Natural killer cell treated with Interleukin-12 subunit alpha and Interleukin-12 subunit beta and Interleukin-15 and Interleukin-18, amount 100 ng/mL, for 72 hours (primary cell): Measurements from ENCODE around the gene PDE3B. TPM values are rescaled to one million over a fixed set of nuclear protein-coding genes. Genes with fewer than 3 reads are reported as not detected.
"Not testable (repeated sequence)": the region's sequence is repeated elsewhere in the genome, so short reads cannot be mapped to it uniquely, and the experiment has no call there.

Experiments used
- ATAC-seq, 2 donors: fragments of 150-1000 bp; cut with Tn5 transposase in 1 of 2; sonication (Bioruptor Pico), chemical (Tn5 transposase) in 1 of 2; 2 replicates each; pipeline ENCODE4 v1.10.0; 2021
- DNase-seq: peaks from one replicate; pipeline ENCODE4 v3.0.0; 2022; ENCODE audit warnings: low spot score
- H3K27ac Mint-ChIP-seq, 2 donors: 1 replicate in 1 of 2; 2 replicates in 1 of 2; pipeline ENCODE4 v1.8.0; 2022; ENCODE audit warnings: mixed read lengths in 2 of 2, mild to moderate bottlenecking in 1 of 2, moderate library complexity in 1 of 2
- H3K27me3 Mint-ChIP-seq, 2 donors: 1 replicate in 1 of 2; 2 replicates in 1 of 2; pipeline ENCODE4 v1.8.0; 2022; ENCODE audit warnings: mixed read lengths in 2 of 2
- H3K36me3 Mint-ChIP-seq: one replicate; pipeline ENCODE4 v1.8.0; 2022; ENCODE audit warnings: mixed read lengths
- H3K4me1 Mint-ChIP-seq, 2 donors: 1 replicate in 1 of 2; 2 replicates in 1 of 2; pipeline ENCODE4 v1.8.0; 2022; ENCODE audit warnings: low read depth in 2 of 2, mixed read lengths in 2 of 2, mild to moderate bottlenecking in 1 of 2
- H3K4me3 Mint-ChIP-seq: one replicate; pipeline ENCODE4 v1.8.0; 2022; ENCODE audit warnings: mixed read lengths
- H3K9me3 Mint-ChIP-seq: 2 replicates; pipeline ENCODE4 v1.8.0; 2022; ENCODE audit warnings: mixed read lengths
- total RNA-seq, 2 donors: library from RNA; stranded (reverse); gene quantifications; one replicate each; pipeline ENCODE4 v1.2.3, GENCODE V29; 2022

Gene PDE3B
- total RNA-seq, 2 donors from 2014 or later, result 17.7 to 56.8 TPM

DNA sequence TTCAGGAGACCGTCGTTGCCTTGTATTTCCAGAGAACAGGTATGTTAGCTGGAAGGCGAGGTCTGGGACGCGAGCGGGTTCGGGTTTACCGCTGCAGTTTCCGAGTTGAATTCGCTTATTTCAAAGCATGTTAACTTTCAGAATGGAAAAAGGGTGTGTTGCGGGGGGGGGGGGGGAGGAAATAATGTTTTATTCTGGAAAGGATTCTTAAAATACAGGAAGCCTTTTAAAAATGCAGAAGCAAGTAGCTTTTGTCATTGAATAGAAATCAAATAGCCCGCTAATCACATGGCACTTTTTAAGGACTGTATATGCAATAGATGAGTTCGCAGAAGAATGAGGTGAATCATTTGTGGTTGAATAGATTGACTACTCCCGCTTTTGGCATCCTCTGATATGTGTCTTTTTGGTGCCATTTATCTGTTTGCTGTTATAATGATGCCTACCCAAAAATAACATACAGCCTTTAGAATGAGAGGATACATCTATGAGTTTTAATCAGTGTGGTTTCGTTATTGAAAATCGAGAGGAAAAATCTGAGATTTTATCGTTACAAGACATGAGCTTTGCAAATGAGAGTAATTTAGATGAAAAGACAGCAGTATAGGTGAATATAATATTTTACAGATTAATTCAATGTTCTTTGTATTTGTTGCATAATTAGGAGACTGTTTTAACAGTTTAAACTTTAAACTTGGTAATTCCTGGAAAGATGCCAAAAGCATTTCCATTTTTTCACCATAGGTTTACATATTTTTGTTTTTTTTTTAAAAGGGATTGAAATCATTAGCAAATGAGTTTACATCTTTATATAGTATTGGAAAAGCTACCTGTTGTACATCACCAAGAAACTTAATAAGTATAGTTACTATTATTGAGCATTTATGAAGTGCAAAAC, 1.7 kb downstream of the PDE3B start:
- Mint-ChIP-seq H3K36me3 (peaks cover 20% of the 10 kb centered on the region), H3K4me1 (peaks cover 20 to 39% of the 10 kb centered on the region in 2 donors), H3K9me3 (no peaks in the 10 kb centered on the region), H3K4me3 (peak overlapping the region; percentile 89), H3K27me3 (peaks cover 0 to 6% of the 10 kb centered on the region in 2 donors), H3K27ac (peak overlapping the region; percentile 57 to 76)
- ATAC-seq, result peak in 1 of 2 donors; percentile 37
- no peak for DNase-seq

DNA sequence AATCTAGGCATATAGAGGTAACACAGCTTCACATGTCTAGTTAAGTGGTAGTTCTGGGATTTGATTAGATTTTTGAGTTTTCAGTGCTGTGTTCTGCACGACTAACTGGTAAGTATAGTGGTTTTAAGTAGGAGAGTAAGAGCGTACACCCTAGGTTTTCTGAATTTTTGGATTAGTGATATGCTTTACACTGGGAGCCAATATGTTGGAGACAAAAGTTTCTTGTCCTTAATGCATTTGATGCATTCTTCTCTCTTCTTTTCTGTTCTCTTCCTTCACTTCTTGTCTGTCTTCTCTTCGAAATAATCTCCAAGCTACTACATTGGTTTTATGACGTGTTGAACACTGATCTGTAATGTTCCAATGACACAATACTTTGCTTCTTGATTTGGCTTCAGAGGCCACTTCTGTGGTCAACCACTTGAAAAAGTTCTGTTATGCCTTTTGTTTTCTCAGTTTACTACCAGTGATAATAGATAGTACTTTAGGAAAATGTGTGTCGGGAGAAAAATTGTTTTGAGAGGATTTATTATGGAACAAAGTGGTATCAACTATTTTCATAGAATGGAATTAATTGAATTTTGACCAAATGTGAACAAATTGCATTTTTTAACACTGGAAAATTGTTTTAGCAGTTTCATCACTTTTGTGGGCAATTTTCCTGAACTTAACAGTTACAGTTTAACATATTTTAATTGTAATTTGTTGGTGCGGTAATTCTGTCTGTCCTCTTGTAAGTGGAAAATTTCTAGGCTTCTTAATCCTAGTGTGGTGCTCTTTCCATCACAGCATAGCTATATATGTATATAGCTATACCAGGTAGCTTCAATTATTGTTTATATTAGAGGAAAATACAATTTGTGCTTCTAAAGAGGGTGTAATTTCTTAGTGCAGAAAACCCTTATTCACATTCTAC, 2.6 kb downstream of the PDE3B start:
- peaks cover 20 to 37% of the 10 kb centered on the region in 2 donors for H3K4me1 Mint-ChIP-seq
- no peak for DNase-seq

DNA sequence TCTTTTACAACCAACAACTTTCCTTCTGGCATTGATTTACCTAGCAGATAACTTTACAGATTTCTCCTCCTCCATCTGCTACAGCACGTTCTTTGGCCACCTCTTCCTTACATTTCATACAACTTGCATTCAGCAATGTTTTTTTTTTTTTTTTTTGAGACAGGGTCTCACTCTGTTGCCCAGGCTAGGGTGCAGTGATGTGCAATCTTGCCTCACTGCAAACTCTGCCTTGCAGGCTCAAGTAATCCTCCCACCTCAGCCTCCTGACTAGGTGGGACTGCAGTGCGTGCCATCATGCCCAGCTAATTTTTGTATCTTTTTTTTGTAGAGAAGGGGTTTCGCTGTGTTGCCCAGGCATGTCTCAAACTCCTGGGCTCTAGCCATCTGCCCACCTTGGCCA, 6.5 kb downstream of the PDE3B start:
- H3K27me3 Mint-ChIP-seq, result peaks cover 0 to 11% of the 10 kb centered on the region in 2 donors
- peaks cover 23% of the 10 kb centered on the region for H3K36me3 Mint-ChIP-seq
- no peak overlapping the region for H3K4me3 Mint-ChIP-seq
- H3K27ac Mint-ChIP-seq, result no peak overlapping the region
- peaks cover 10 to 32% of the 10 kb centered on the region in 2 donors for H3K4me1 Mint-ChIP-seq
- ATAC-seq (no peak), DNase-seq (no peak)
- no peaks in the 10 kb centered on the region for H3K9me3 Mint-ChIP-seq

More for the DNA sequence above, 2.6 kb downstream of the PDE3B start:
- peaks cover 24% of the 10 kb centered on the region for H3K36me3 Mint-ChIP-seq
- H3K27ac Mint-ChIP-seq, result peak overlapping the region; percentile 57 to 76
- H3K4me3 Mint-ChIP-seq, result peak overlapping the region; percentile 89
- H3K27me3 Mint-ChIP-seq, result peaks cover 0 to 6% of the 10 kb centered on the region in 2 donors
- no peaks in the 10 kb centered on the region for H3K9me3 Mint-ChIP-seq
- ATAC-seq, result no peak

DNA sequence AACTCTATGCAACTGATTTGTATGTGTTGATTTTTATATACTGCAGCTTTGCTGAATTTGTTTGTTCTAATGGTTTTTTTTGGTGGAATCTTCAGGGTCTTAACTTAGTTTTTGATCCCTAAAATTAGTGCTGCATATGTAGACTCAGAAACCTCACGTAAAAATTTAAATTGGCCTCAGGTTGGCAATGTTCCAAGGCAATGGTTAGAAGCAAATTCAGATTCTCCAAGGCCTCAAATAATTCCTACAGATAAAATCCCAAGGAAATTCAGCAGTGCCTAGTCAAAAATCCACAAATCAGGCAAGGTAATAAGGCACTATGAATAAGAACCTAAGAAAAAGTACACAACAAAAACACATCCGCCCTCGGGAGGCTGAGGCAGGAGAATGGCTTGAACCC, 9.5 kb downstream of the PDE3B start:
- Mint-ChIP-seq H3K9me3 (no peaks in the 10 kb centered on the region), H3K27ac (no peak overlapping the region), H3K4me3 (no peak overlapping the region), H3K4me1 (peaks cover 0 to 30% of the 10 kb centered on the region in 2 donors), H3K36me3 (peaks cover 17% of the 10 kb centered on the region), H3K27me3 (peaks cover 0 to 13% of the 10 kb centered on the region in 2 donors)
- DNase-seq (no peak), ATAC-seq (no peak)

DNA sequence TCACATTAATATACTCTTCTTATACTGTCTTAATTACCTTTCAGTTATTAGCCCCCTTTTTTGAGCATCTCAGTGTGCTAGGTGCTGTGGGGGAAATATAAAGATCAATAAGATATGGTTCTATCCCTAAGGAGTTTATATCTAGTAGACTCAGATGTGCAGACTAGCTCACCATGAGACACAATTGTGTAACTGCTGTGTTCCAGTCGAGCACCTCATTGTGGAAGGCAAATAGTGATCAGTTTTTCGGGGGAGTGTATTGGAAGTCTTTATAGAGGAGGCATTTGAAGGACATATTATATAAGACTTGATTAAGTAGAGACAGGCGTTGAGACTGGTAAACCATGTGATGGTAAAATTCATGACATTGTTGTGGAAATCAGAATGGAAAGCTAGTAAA, 11.8 kb downstream of the PDE3B start:
- peaks cover 13% of the 10 kb centered on the region for H3K36me3 Mint-ChIP-seq
- H3K9me3 Mint-ChIP-seq, result no peaks in the 10 kb centered on the region
- DNase-seq (no peak), ATAC-seq (no peak)
- peaks cover 0 to 10% of the 10 kb centered on the region in 2 donors for H3K27me3 Mint-ChIP-seq
- H3K4me3 Mint-ChIP-seq, result no peak overlapping the region
- H3K4me1 Mint-ChIP-seq, result peaks cover 0 to 13% of the 10 kb centered on the region in 2 donors
- no peak overlapping the region for H3K27ac Mint-ChIP-seq

DNA sequence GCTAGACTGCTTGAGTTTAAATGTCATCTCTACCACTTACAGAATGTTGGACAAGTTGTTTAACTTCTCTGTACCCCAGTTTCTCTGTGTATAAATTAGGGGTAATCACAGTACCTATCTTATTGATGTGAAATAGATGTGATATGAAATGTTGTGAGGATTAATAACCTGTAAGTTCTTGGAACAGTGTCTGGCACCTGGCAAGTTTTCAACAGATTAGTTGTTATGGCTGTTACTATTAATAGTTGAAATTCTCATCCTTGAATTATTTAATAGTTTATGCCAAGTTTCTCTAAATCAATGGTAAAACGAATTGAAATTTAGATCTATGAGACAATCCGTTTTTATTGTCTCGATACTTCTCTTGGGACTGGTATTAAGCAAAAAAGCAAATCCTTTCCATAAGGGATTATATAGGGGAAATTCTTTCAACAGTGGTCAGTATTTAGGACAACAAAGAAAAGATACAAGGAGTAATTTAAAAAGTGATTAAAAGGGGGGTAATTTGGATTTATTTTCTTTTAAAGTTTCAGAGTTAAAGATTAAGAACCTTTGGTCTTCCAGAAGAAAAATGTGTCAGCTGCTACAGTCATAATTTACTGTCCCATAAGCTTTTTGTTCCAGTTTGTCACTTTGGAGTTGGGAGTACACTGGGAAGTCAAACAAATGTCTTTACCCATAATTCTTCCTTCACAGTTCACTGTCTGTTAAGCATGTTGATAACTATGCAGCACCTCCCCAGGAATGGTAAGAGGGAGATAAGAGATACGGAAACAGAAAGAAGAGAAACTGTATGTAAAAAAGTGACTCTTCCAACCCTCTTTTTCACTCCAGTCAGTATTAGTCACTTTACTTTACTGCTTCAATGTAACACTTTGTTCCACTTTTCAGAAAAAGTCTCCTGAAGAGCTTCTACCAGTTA, 13.2 kb downstream of the PDE3B start:
- Mint-ChIP-seq H3K9me3 (no peaks in the 10 kb centered on the region), H3K36me3 (peaks cover 17% of the 10 kb centered on the region), H3K27me3 (peaks cover 0 to 10% of the 10 kb centered on the region in 2 donors), H3K27ac (no peak overlapping the region), H3K4me3 (no peak overlapping the region), H3K4me1 (peaks cover 0 to 11% of the 10 kb centered on the region in 2 donors)
- ATAC-seq, result no peak
- no peak for DNase-seq

DNA sequence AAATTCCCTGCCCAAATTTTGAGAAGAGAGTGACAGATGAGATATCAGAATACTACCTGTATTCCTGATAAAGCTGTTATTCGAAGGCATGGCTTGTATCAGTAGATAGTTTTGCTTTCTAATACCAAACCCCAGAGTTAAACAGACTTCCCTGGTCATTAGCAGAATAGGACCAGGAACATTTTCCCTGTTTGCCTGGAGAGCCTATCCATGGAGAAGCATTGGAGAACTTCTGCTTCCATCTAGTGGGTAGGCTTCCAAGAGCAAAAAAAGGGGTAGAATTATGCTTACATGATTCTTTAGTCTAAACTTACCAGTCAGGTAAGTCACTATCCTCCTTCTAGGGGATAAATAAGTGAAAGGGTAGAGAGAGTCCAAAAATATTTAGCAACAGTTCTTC, 14.2 kb downstream of the PDE3B start:
- Mint-ChIP-seq H3K4me1 (peaks cover 0 to 5% of the 10 kb centered on the region in 2 donors), H3K4me3 (no peak overlapping the region), H3K27ac (no peak overlapping the region), H3K27me3 (peaks cover 0 to 7% of the 10 kb centered on the region in 2 donors), H3K36me3 (peaks cover 18% of the 10 kb centered on the region), H3K9me3 (no peaks in the 10 kb centered on the region)
- ATAC-seq (no peak), DNase-seq (no peak)

DNA sequence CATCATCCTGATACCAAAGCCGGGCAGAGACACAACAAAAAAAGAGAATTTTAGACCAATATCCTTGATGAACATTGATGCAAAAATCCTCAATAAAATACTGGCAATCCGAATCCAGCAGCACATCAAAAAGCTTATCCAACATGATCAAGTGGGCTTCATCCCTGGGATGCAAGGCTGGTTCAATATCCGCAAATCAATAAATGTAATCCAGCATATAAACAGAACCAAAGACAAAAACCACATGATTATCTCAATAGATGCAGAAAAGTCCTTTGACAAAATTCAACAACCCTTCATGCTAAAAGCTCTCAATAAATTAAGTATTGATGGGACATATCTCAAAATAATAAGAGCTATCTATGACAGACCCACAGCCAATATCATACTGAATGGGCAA, 21.3 kb downstream of the PDE3B start:
- H3K36me3 Mint-ChIP-seq, result peaks cover 23% of the 10 kb centered on the region
- not testable (repeated sequence) for H3K27ac Mint-ChIP-seq, DNase-seq, H3K4me3 Mint-ChIP-seq, H3K4me1 Mint-ChIP-seq, ATAC-seq, H3K27me3 Mint-ChIP-seq, H3K9me3 Mint-ChIP-seq

DNA sequence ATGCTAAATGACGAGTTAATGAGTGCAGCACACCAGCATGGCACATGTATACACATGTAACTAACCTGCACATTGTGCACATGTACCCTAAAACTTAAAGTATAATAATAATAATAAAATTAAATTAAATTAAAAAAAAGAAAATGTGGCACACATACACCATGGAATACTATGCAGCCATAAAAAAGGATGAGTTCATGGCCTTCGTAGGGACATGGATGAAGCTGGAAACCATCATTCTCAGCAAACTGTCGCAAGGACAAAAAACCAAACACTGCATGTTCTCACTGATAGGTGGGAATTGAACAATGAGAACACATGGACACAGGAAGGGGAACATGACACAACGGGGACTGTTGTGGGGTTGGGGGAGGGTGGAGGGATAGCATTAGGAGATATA, 23.7 kb downstream of the PDE3B start:
- peaks cover 14% of the 10 kb centered on the region for H3K36me3 Mint-ChIP-seq
- not testable (repeated sequence) for H3K4me3 Mint-ChIP-seq, H3K4me1 Mint-ChIP-seq, H3K27ac Mint-ChIP-seq, ATAC-seq, DNase-seq, H3K9me3 Mint-ChIP-seq, H3K27me3 Mint-ChIP-seq

DNA sequence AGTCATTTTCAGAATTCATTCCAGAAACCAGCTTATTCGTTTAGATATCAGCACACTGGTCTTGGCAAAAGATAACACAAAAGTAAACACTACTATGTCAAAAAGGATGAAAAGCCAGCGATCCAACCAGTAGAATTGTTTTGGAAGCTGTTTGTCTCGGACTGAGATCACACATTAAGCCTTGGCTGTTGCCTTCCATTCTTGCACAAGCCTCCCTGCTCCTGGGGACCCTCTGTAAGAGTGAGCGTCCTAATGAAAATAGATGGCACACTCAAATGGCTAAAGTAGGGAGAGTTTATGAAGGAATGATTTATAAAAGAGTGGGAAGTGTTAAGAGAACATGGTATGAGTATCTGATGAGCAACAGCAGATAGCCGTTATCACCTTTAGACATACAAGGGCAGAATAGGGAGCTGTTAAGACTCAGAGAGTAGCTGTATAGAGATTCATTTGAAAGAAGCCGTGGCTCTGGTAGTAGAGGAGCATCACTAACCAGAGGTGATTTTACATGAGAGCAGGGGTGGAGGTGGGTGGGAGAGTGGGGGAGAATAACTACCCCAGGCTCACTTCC, 25.2 kb downstream of the PDE3B start:
- Mint-ChIP-seq H3K4me1 (peaks cover 0 to 6% of the 10 kb centered on the region in 2 donors), H3K27ac (no peak overlapping the region), H3K9me3 (no peaks in the 10 kb centered on the region), H3K36me3 (peaks cover 8% of the 10 kb centered on the region), H3K4me3 (no peak overlapping the region), H3K27me3 (no peaks in the 10 kb centered on the region)
- ATAC-seq (no peak), DNase-seq (no peak)

DNA sequence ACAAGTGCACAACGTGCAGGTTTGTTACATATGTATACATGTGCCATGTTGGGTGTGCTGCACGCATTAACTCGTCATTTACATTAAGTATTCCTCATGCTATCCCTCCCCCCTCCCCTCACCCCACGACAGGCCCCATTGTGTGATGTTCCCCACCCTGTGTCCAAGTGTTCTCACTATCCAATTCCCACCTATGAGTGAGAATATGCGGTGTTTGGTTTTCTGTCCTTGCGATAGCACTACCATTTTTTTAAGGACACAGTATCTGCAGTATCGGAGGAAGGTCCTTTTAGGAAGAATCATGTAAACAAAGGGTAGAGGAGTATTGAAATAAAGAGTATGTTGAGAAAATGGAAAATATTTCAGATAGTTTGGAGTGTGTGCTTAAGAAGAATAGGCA, 25.9 kb downstream of the PDE3B start:
- ATAC-seq (no peak), DNase-seq (no peak)
- no peaks in the 10 kb centered on the region for H3K27me3 Mint-ChIP-seq
- H3K4me3 Mint-ChIP-seq, result no peak overlapping the region
- H3K9me3 Mint-ChIP-seq, result no peaks in the 10 kb centered on the region
- peaks cover 5% of the 10 kb centered on the region for H3K36me3 Mint-ChIP-seq
- no peak overlapping the region for H3K27ac Mint-ChIP-seq
- H3K4me1 Mint-ChIP-seq, result peaks cover 6 to 12% of the 10 kb centered on the region in 2 donors

DNA sequence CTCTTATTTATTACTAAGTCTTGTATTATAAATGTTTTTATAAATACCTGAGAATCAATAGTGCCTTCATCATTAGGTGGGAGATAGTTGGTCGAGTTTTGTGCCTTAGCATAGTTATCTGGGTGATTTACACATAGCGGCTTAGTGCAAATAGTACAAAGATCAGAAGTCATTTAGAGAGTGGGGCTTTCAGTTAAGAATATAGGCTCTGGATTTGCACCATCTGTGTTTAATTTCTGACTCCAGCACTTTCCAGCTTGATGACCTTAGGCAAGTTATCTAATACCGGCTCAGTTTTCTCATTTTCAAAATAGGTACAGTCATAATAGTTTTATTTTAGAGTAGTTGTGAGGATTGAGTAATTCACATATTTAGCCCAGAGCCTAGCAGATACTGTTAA, 26.4 kb downstream of the PDE3B start:
- DNase-seq (no peak), ATAC-seq (no peak)
- peaks cover 7 to 13% of the 10 kb centered on the region in 2 donors for H3K4me1 Mint-ChIP-seq
- H3K27me3 Mint-ChIP-seq, result no peaks in the 10 kb centered on the region
- H3K36me3 Mint-ChIP-seq, result peaks cover 4% of the 10 kb centered on the region
- H3K4me3 Mint-ChIP-seq, result no peak overlapping the region
- no peaks in the 10 kb centered on the region for H3K9me3 Mint-ChIP-seq
- H3K27ac Mint-ChIP-seq, result no peak overlapping the region

DNA sequence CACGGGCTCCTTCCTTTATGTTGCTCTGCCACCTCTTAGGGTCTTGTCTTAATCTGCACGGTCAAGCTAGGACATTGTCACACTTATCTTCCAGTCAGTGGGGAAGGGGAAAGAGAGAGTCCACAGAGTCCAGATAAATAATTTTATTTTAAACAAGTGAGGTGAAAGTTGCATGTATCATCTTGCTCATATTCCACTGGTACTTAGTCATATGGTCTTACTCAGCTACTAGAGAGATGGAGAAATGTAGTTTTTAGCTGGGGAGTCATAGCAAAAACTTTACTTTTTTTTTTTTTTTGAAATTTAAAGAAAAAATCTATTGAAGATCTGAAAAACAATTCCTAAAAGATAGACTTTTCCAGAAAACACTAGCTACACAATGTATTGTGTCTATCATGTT, 29.0 kb downstream of the PDE3B start:
- Mint-ChIP-seq H3K4me1 (peaks cover 12 to 24% of the 10 kb centered on the region in 2 donors), H3K9me3 (no peaks in the 10 kb centered on the region), H3K27me3 (no peaks in the 10 kb centered on the region), H3K27ac (peak overlapping the region in 1 of 2 donors; percentile 52), H3K36me3 (peaks cover 4% of the 10 kb centered on the region), H3K4me3 (no peak overlapping the region)
- DNase-seq (no peak), ATAC-seq (peak in 1 of 2 donors; percentile 46)
